KMS-11 (cell line): ENCODE measurements around the gene IPPK.

Source experiments
- H2AFZ ChIP-seq: fragments of 200-600 bp; sonication (generic); 2 replicates; pipeline ENCODE4 v1.6.1; 2016; ENCODE audit warnings: antibody characterized with exemption, mixed run types, low read depth
- H3K27ac ChIP-seq: fragments of 200-600 bp; sonication (generic); 2 replicates; pipeline ENCODE4 v1.6.1; 2016; ENCODE audit warnings: mild to moderate bottlenecking, mixed run types
- H3K27me3 ChIP-seq: fragments of 200-600 bp; sonication (generic); 2 replicates; pipeline ENCODE4 v1.6.1; 2017; ENCODE audit warnings: mild to moderate bottlenecking, low read depth, mixed run types, moderate library complexity; ENCODE audit not compliant: insufficient read depth
- H3K36me3 ChIP-seq: fragments of 200-600 bp; sonication (generic); 2 replicates; pipeline ENCODE4 v1.6.1; 2017; ENCODE audit warnings: mild to moderate bottlenecking, mixed run types; ENCODE audit not compliant: insufficient read depth
- H3K4me1 ChIP-seq: fragments of 200-600 bp; sonication (generic); 2 replicates; pipeline ENCODE4 v1.6.1; 2016; ENCODE audit warnings: mild to moderate bottlenecking, low read depth, mixed run types; ENCODE audit not compliant: poor library complexity, severe bottlenecking
- H3K4me2 ChIP-seq: fragments of 200-600 bp; sonication (generic); 2 replicates; pipeline ENCODE4 v1.7.0; 2016; ENCODE audit warnings: mild to moderate bottlenecking, mixed run types
- H3K4me3 ChIP-seq: fragments of 200-600 bp; sonication (generic); IDR thresholded peaks from 2 replicates; pipeline ENCODE4 v1.6.1; 2017; ENCODE audit warnings: low read depth, low read length, mixed read lengths; ENCODE audit not compliant: insufficient read depth
- H3K79me2 ChIP-seq: fragments of 200-600 bp; sonication (generic); 2 replicates; pipeline ENCODE4 v1.6.1; 2016; ENCODE audit warnings: low read depth, mixed run types; ENCODE audit not compliant: insufficient read depth
- H3K9ac ChIP-seq: fragments of 200-600 bp; sonication (generic); 2 replicates; pipeline ENCODE4 v1.6.1; 2016; ENCODE audit warnings: mild to moderate bottlenecking, mixed run types
- H4K20me1 ChIP-seq: fragments of 200-600 bp; sonication (generic); 2 replicates; pipeline ENCODE4 v1.6.1; 2016; ENCODE audit warnings: mild to moderate bottlenecking, mixed run types; ENCODE audit not compliant: insufficient read depth
- TF ChIP-seq, protein P1 (sequence below): fragments of 200-600 bp; sonication (generic); conservative IDR thresholded peaks from 2 replicates; pipeline ENCODE4 v1.6.1; 2017; ENCODE audit warnings: low read depth, mild to moderate bottlenecking, antibody characterized with exemption, low read length, moderate library complexity, mixed read lengths

The IPPK gene

DNA sequence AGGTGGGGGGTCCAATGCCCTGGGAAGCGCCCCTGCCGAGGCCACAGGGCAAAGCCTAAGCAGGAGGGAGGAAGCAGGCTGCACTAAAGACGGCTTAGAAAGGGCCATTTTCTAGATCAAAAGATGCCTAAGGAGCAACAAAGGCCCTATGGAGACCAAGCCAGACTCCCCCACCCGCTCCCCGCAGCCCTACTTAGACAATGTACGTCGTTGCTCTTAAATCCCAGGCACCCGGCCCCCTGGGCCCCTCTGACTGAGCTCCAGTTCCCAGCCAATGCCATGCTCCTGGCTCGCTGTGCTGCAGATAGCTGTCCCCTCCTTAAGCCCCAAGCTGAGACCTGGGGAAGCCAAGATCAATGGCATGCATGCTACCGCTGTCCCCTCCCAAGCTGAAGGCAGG, 10.3 kb downstream of the IPPK start:
- peaks cover 53% of the 10 kb centered on the region; the same call in 1 of the 2 replicates for H3K79me2 ChIP-seq
- H3K36me3 ChIP-seq = no peaks in the 10 kb centered on the region
- no peak overlapping the region for H3K4me3 ChIP-seq
- no peak overlapping the region for H2AFZ ChIP-seq
- H3K4me2 ChIP-seq = no peak overlapping the region
- H3K9ac ChIP-seq = no peak overlapping the region
- TF ChIP-seq, protein P1, sequence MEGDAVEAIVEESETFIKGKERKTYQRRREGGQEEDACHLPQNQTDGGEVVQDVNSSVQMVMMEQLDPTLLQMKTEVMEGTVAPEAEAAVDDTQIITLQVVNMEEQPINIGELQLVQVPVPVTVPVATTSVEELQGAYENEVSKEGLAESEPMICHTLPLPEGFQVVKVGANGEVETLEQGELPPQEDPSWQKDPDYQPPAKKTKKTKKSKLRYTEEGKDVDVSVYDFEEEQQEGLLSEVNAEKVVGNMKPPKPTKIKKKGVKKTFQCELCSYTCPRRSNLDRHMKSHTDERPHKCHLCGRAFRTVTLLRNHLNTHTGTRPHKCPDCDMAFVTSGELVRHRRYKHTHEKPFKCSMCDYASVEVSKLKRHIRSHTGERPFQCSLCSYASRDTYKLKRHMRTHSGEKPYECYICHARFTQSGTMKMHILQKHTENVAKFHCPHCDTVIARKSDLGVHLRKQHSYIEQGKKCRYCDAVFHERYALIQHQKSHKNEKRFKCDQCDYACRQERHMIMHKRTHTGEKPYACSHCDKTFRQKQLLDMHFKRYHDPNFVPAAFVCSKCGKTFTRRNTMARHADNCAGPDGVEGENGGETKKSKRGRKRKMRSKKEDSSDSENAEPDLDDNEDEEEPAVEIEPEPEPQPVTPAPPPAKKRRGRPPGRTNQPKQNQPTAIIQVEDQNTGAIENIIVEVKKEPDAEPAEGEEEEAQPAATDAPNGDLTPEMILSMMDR = no peak
- no peaks in the 10 kb centered on the region for H3K27me3 ChIP-seq
- no peaks in the 10 kb centered on the region for H3K4me1 ChIP-seq
- no peaks in the 10 kb centered on the region for H4K20me1 ChIP-seq
- H3K27ac ChIP-seq = no peak overlapping the region

DNA sequence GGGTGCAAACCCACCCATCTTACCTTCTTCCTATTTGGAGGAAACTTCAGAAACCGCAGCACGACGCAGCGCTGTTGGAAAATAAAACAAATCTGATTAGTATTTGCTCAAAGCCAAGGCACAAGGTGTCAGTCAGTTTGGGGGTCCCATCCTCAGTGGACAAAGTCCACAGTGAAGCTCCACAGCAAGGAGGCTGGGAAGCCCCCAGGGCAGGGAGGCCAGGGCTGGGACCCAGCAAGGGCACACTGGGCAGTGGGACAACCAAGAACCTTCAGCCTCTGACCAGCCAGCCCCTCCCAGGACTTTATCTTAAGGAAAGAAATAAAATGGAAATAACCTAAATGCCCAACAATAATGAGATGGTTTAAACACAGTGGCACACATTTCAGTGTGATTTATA, 11.3 kb downstream of the IPPK start:
- H3K27ac ChIP-seq = no peak overlapping the region
- H2AFZ ChIP-seq = no peak overlapping the region
- H3K4me3 ChIP-seq = no peak overlapping the region
- no peaks in the 10 kb centered on the region for H4K20me1 ChIP-seq
- no peaks in the 10 kb centered on the region for H3K4me1 ChIP-seq
- no peak overlapping the region for H3K4me2 ChIP-seq
- no peak overlapping the region for H3K9ac ChIP-seq
- H3K27me3 ChIP-seq = no peaks in the 10 kb centered on the region
- H3K79me2 ChIP-seq = peaks cover 43% of the 10 kb centered on the region; the same call in 1 of the 2 replicates
- H3K36me3 ChIP-seq = 0 out of 2 replicates have a peak, but pooled peaks cover 5% of the 10 kb centered on the region
- TF ChIP-seq, protein P1 = no peak

DNA sequence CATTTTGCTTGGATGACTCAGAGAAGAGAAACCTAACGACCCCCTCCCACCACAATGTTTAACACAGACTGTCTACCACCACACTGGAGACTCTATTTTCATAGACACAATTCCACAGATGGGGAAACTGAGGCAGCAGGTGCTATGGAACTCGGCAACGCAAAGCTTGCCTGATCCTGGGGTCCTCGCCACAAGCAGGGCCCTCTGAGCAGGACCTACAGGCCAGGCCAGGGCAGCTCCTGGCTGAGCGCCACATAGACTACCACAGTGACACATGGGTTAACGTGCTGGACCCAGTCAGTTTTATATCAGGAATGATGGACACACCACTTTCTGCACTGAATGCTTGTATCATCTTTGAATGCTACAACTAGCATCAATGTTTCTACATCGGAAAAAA, 11.8 kb downstream of the IPPK start:
- Histone ChIP-seq H2AFZ (no peak overlapping the region), H3K27me3 (no peaks in the 10 kb centered on the region), H3K4me1 (no peaks in the 10 kb centered on the region), H3K4me3 (no peak overlapping the region), H3K27ac (no peak overlapping the region), H3K79me2 (peaks cover 40% of the 10 kb centered on the region; the same call in 1 of the 2 replicates), H3K36me3 (0 out of 2 replicates have a peak, but pooled peaks cover 7% of the 10 kb centered on the region), H4K20me1 (no peaks in the 10 kb centered on the region), H3K4me2 (no peak overlapping the region), H3K9ac (no peak overlapping the region)
- TF ChIP-seq, protein P1 = no peak

- Histone ChIP-seq H3K9ac (no peak overlapping the region), H3K4me2 (no peak overlapping the region), H2AFZ (no peak overlapping the region), H3K27me3 (no peaks in the 10 kb centered on the region), H4K20me1 (no peaks in the 10 kb centered on the region), H3K79me2 (peaks cover 33% of the 10 kb centered on the region; the same call in 1 of the 2 replicates), H3K4me3 (no peak overlapping the region), H3K27ac (no peak overlapping the region), H3K4me1 (no peaks in the 10 kb centered on the region), H3K36me3 (0 out of 2 replicates have a peak, but pooled peaks cover 7% of the 10 kb centered on the region)
- TF ChIP-seq, protein P1 = no peak
These were observed 12.4 kb downstream of the IPPK start for GRCh38 chr9:92657296-92658094.
